ENCODE measurements around the gene NKX2-4. TPM values are rescaled to one million over a fixed set of nuclear protein-coding genes. Genes with fewer than 3 reads are reported as not detected.

The NKX2-4 gene
- total RNA-seq, 5 donors from 2014 or later (not counting 1 experiment from before 2014, with no cell fraction given), result not detected

DNA sequence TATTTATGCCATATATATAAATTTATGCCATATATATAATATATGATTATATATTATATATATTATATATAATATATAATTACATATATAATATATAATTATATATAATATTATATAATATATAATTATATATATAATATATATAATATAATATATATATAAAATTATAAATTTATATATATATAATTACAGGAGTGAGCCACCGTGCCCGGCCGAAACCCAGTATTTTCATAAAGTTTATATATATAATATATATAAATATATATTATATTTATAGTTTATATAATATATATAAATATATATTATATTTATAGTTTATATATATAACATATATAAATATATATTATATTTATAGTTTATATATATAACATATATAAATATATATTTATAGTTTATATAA lies 31.6 kb downstream of the NKX2-4 start:
- Histone ChIP-seq H3K36me3 (ENCODE audit: control insufficient read depth in 2 of 2, extremely low read depth in 1 of 2, insufficient read depth in 1 of 2, low read length in 1 of 2) (peaks cover 4 to 55% of the 10 kb centered on the region in 2 donors), H3K4me3 (ENCODE audit: control insufficient read depth in 1 of 2, extremely low read depth in 1 of 2, low read length in 1 of 2) (no peak overlapping the region), H3K27me3 (replicated peaks in 1 of 2; ENCODE audit: control insufficient read depth in 2 of 2, extremely low read depth in 1 of 2, insufficient read depth in 2 of 2, low read length in 1 of 2) (no peaks in the 10 kb centered on the region), H3K27ac (ENCODE audit: low read length) (no peak overlapping the region), H3K4me1 (ENCODE audit: control insufficient read depth in 1 of 2, extremely low read depth in 1 of 2, insufficient read depth in 2 of 2, low read length in 2 of 2) (no peaks in the 10 kb centered on the region), H3K9me3 (no peaks in the 10 kb centered on the region)
- H3K9me3 Mint-ChIP-seq, result no peaks in the 10 kb centered on the region
- WGBS (ENCODE audit: insufficient coverage), result no CpG with 5 or more reads among the region's 3 CpGs
- ChIA-PET POLR2A (interaction anchor here in 1 of 2 donors (0.6 kb wide), 1 partner anchor 12 kb away, joined by 3 read pairs; no protein-coding TSS in a partner anchor), CTCF (interaction anchor here in 1 of 2 donors (0.7 kb wide), 1 partner anchor 25 kb away, joined by 3 read pairs; no protein-coding TSS in a partner anchor)
- H3K4me3 Mint-ChIP-seq, result no peak overlapping the region
- H3K27ac Mint-ChIP-seq, result no peak overlapping the region
- ATAC-seq (replicated peaks in 1 of 4) (no peak), DNase-seq (no peak)
- no peaks in the 10 kb centered on the region for H3K27me3 Mint-ChIP-seq
- peaks cover 0 to 2% (median 0%) of the 10 kb centered on the region in 3 donors for H3K4me1 Mint-ChIP-seq
- H3K36me3 Mint-ChIP-seq, result peaks cover 58% of the 10 kb centered on the region

DNA sequence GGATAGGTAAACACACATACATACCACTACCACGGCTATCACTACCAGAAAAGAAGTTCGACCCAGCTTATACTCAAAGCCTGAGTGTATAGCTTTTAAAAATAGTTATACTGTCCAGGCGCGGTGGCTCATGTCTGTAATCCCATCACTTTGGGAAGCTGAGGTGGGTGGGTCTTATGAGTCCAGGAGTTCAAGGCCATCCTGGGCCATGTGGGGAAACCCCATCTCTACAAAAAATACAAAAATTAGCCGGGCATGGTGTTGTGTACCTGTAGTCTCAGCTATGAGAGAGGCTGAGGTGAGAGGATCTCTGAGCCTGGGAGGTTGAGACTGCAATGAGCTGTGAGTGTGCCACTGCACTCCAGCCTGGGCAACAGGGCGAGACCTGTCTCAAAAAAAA lies 32.9 kb downstream of the NKX2-4 start:
- WGBS (ENCODE audit: insufficient coverage), result no CpG with 5 or more reads among the region's 6 CpGs
- Histone ChIP-seq H3K36me3 (ENCODE audit: control insufficient read depth in 2 of 2, extremely low read depth in 1 of 2, insufficient read depth in 1 of 2, low read length in 1 of 2) (peaks cover 9 to 64% of the 10 kb centered on the region in 2 donors), H3K27ac (ENCODE audit: low read length) (no peak overlapping the region), H3K4me3 (ENCODE audit: control insufficient read depth in 1 of 2, extremely low read depth in 1 of 2, low read length in 1 of 2) (no peak overlapping the region), H3K4me1 (ENCODE audit: control insufficient read depth in 1 of 2, extremely low read depth in 1 of 2, insufficient read depth in 2 of 2, low read length in 2 of 2) (no peaks in the 10 kb centered on the region), H3K9me3 (no peaks in the 10 kb centered on the region), H3K27me3 (replicated peaks in 1 of 2; ENCODE audit: control insufficient read depth in 2 of 2, extremely low read depth in 1 of 2, insufficient read depth in 2 of 2, low read length in 1 of 2) (no peaks in the 10 kb centered on the region)
- no peak overlapping the region for H3K27ac Mint-ChIP-seq
- POLR2A ChIA-PET, result interaction anchor here in 1 of 2 donors (0.5 kb wide), 1 partner anchor 11 kb away, joined by 3 read pairs; no protein-coding TSS in a partner anchor
- H3K4me1 Mint-ChIP-seq, result no peaks in the 10 kb centered on the region
- H3K4me3 Mint-ChIP-seq, result no peak overlapping the region
- H3K27me3 Mint-ChIP-seq, result no peaks in the 10 kb centered on the region
- DNase-seq, result no peak
- H3K9me3 Mint-ChIP-seq, result no peaks in the 10 kb centered on the region
- peaks cover 58% of the 10 kb centered on the region for H3K36me3 Mint-ChIP-seq
- no peak for ATAC-seq (replicated peaks in 1 of 4)
- CTCF ChIA-PET, result no interaction called here

- no peak overlapping the region for H3K27ac ChIP-seq (ENCODE audit: low read length)
- POLR2A ChIA-PET, result no interaction called here
- Mint-ChIP-seq H3K27ac (no peak overlapping the region), H3K9me3 (no peaks in the 10 kb centered on the region), H3K4me1 (no peaks in the 10 kb centered on the region), H3K36me3 (peaks cover 42% of the 10 kb centered on the region), H3K4me3 (no peak overlapping the region), H3K27me3 (no peaks in the 10 kb centered on the region)
- CTCF ChIA-PET, result no interaction called here
- H3K36me3 ChIP-seq (ENCODE audit: control insufficient read depth in 2 of 2, extremely low read depth in 1 of 2, insufficient read depth in 1 of 2, low read length in 1 of 2), result peaks cover 16 to 66% of the 10 kb centered on the region in 2 donors
- no peaks in the 10 kb centered on the region for H3K4me1 ChIP-seq (ENCODE audit: control insufficient read depth in 1 of 2, extremely low read depth in 1 of 2, insufficient read depth in 2 of 2, low read length in 2 of 2)
- DNase-seq, result no peak
- no peak for ATAC-seq (replicated peaks in 1 of 4)
- H3K4me3 ChIP-seq (ENCODE audit: control insufficient read depth in 1 of 2, extremely low read depth in 1 of 2, low read length in 1 of 2), result no peak overlapping the region
- 68% methylated on average over 2 of the region's 2 CpGs for WGBS (ENCODE audit: insufficient coverage)
- H3K27me3 ChIP-seq (replicated peaks in 1 of 2; ENCODE audit: control insufficient read depth in 2 of 2, extremely low read depth in 1 of 2, insufficient read depth in 2 of 2, low read length in 1 of 2), result no peaks in the 10 kb centered on the region
- H3K9me3 ChIP-seq, result no peaks in the 10 kb centered on the region
Observed at GRCh38 chr20:21361266-21361665, 36.1 kb downstream of the NKX2-4 start.

GRCh38 chr20:21360705-21361104 lies 36.6 kb downstream of the NKX2-4 start:
- CTCF ChIA-PET, result no interaction called here
- ATAC-seq (replicated peaks in 1 of 4) (no peak), DNase-seq (no peak)
- no CpG with 5 or more reads among the region's 1 CpG for WGBS (ENCODE audit: insufficient coverage)
- POLR2A ChIA-PET, result no interaction called here
- H3K4me1 ChIP-seq (ENCODE audit: control insufficient read depth in 1 of 2, extremely low read depth in 1 of 2, insufficient read depth in 2 of 2, low read length in 2 of 2), result no peaks in the 10 kb centered on the region
- Mint-ChIP-seq H3K4me1 (no peaks in the 10 kb centered on the region), H3K4me3 (no peak overlapping the region), H3K27ac (no peak overlapping the region), H3K36me3 (peaks cover 44% of the 10 kb centered on the region), H3K9me3 (no peaks in the 10 kb centered on the region), H3K27me3 (no peaks in the 10 kb centered on the region)
- no peaks in the 10 kb centered on the region for H3K27me3 ChIP-seq (replicated peaks in 1 of 2; ENCODE audit: control insufficient read depth in 2 of 2, extremely low read depth in 1 of 2, insufficient read depth in 2 of 2, low read length in 1 of 2)
- no peak overlapping the region for H3K27ac ChIP-seq (ENCODE audit: low read length)
- no peak overlapping the region for H3K4me3 ChIP-seq (ENCODE audit: control insufficient read depth in 1 of 2, extremely low read depth in 1 of 2, low read length in 1 of 2)
- peaks cover 16 to 70% of the 10 kb centered on the region in 2 donors for H3K36me3 ChIP-seq (ENCODE audit: control insufficient read depth in 2 of 2, extremely low read depth in 1 of 2, insufficient read depth in 1 of 2, low read length in 1 of 2)
- no peaks in the 10 kb centered on the region for H3K9me3 ChIP-seq

DNA sequence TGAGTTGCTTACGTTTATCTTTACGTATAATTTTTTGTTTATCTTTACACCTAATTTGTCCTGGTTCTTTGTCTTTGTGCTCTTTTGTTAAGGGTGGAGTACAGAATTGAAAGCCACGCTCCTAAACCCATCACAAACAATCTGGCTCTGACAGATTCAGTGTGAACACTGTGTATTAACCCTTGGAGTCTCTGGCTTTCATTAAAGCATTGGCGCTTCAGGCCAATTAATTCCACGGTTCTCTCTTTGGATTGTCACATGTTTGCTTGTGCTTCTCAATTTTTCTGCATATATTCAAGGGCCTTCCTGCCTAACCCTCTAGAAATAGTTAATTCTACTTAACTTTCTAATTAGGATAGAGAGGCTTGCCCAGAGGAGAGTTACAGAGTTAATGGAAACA lies 38.6 kb downstream of the NKX2-4 start:
- ChIA-PET CTCF (no interaction called here), POLR2A (no interaction called here)
- Mint-ChIP-seq H3K4me1 (no peaks in the 10 kb centered on the region), H3K9me3 (no peaks in the 10 kb centered on the region), H3K4me3 (no peak overlapping the region), H3K27me3 (no peaks in the 10 kb centered on the region), H3K36me3 (peaks cover 44% of the 10 kb centered on the region), H3K27ac (no peak overlapping the region)
- Histone ChIP-seq H3K4me3 (ENCODE audit: control insufficient read depth in 1 of 2, extremely low read depth in 1 of 2, low read length in 1 of 2) (no peak overlapping the region), H3K4me1 (ENCODE audit: control insufficient read depth in 1 of 2, extremely low read depth in 1 of 2, insufficient read depth in 2 of 2, low read length in 2 of 2) (no peaks in the 10 kb centered on the region), H3K27ac (ENCODE audit: low read length) (no peak overlapping the region), H3K27me3 (replicated peaks in 1 of 2; ENCODE audit: control insufficient read depth in 2 of 2, extremely low read depth in 1 of 2, insufficient read depth in 2 of 2, low read length in 1 of 2) (no peaks in the 10 kb centered on the region), H3K9me3 (no peaks in the 10 kb centered on the region), H3K36me3 (ENCODE audit: control insufficient read depth in 2 of 2, extremely low read depth in 1 of 2, insufficient read depth in 1 of 2, low read length in 1 of 2) (peaks cover 16 to 70% of the 10 kb centered on the region in 2 donors)
- WGBS (ENCODE audit: insufficient coverage), result no CpG with 5 or more reads among the region's 5 CpGs
- DNase-seq (no peak), ATAC-seq (replicated peaks in 1 of 4) (no peak)

GRCh38 chr20:21357844-21358243 lies 39.5 kb downstream of the NKX2-4 start:
- POLR2A ChIA-PET, result no interaction called here
- Histone ChIP-seq H3K9me3 (no peaks in the 10 kb centered on the region), H3K27me3 (replicated peaks in 1 of 2; ENCODE audit: control insufficient read depth in 2 of 2, extremely low read depth in 1 of 2, insufficient read depth in 2 of 2, low read length in 1 of 2) (no peaks in the 10 kb centered on the region), H3K4me1 (ENCODE audit: control insufficient read depth in 1 of 2, extremely low read depth in 1 of 2, insufficient read depth in 2 of 2, low read length in 2 of 2) (no peaks in the 10 kb centered on the region), H3K27ac (ENCODE audit: low read length) (no peak overlapping the region), H3K4me3 (ENCODE audit: control insufficient read depth in 1 of 2, extremely low read depth in 1 of 2, low read length in 1 of 2) (no peak overlapping the region), H3K36me3 (ENCODE audit: control insufficient read depth in 2 of 2, extremely low read depth in 1 of 2, insufficient read depth in 1 of 2, low read length in 1 of 2) (peaks cover 16 to 62% of the 10 kb centered on the region in 2 donors)
- Mint-ChIP-seq H3K27me3 (no peaks in the 10 kb centered on the region), H3K9me3 (no peaks in the 10 kb centered on the region), H3K36me3 (peaks cover 37% of the 10 kb centered on the region), H3K4me1 (no peaks in the 10 kb centered on the region), H3K27ac (no peak overlapping the region), H3K4me3 (no peak overlapping the region)
- no peak for ATAC-seq (replicated peaks in 1 of 4)
- no peak for DNase-seq
- CTCF ChIA-PET, result no interaction called here
- no CpG with 5 or more reads among the region's 1 CpG for WGBS (ENCODE audit: insufficient coverage)

DNA sequence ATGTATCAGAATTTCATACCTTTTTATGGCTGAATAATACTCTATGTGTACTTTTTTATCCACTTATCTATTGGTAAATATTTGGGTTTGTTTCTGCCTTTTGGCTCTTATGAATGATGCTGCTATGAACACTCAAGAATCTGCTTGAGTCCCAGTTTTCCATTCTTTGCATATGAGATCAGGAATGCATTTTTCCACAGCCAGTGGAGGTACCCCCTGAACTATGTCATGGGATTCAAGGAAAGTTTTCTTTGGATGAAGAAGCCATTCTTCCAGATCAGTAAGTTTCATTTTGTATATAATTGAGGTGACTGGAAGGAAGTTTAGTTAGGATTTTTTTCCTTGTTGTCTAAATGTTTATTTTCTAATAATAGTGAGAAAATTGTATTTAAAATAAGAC lies 40.9 kb downstream of the NKX2-4 start:
- Mint-ChIP-seq H3K36me3 (peaks cover 29% of the 10 kb centered on the region), H3K9me3 (no peaks in the 10 kb centered on the region), H3K27ac (no peak overlapping the region), H3K4me1 (no peaks in the 10 kb centered on the region), H3K4me3 (no peak overlapping the region), H3K27me3 (no peaks in the 10 kb centered on the region)
- ChIA-PET CTCF (no interaction called here), POLR2A (no interaction called here)
- H3K36me3 ChIP-seq (ENCODE audit: control insufficient read depth in 2 of 2, extremely low read depth in 1 of 2, insufficient read depth in 1 of 2, low read length in 1 of 2), result peaks cover 16 to 53% of the 10 kb centered on the region in 2 donors
- no peak overlapping the region for H3K4me3 ChIP-seq (ENCODE audit: control insufficient read depth in 1 of 2, extremely low read depth in 1 of 2, low read length in 1 of 2)
- no peaks in the 10 kb centered on the region for H3K27me3 ChIP-seq (replicated peaks in 1 of 2; ENCODE audit: control insufficient read depth in 2 of 2, extremely low read depth in 1 of 2, insufficient read depth in 2 of 2, low read length in 1 of 2)
- H3K4me1 ChIP-seq (ENCODE audit: control insufficient read depth in 1 of 2, extremely low read depth in 1 of 2, insufficient read depth in 2 of 2, low read length in 2 of 2), result no peaks in the 10 kb centered on the region
- DNase-seq (no peak), ATAC-seq (replicated peaks in 1 of 4) (no peak)
- H3K9me3 ChIP-seq, result no peaks in the 10 kb centered on the region
- H3K27ac ChIP-seq (ENCODE audit: low read length), result no peak overlapping the region

All from T-cell (primary cell).